Subcutaneous abdominal adipose tissue (tissue), 5 donors: ENCODE measurements around the gene P2RY2.
A peak's percentile ranks its signal among the peaks of the same experiment; 100 is the strongest.

Experiments used
- H3K27ac ChIP-seq: one replicate; pipeline ENCODE4 v1.7.0; 2013; ENCODE audit warnings: low read depth, mild to moderate bottlenecking, inconsistent platforms, low read length, moderate library complexity
- H3K27me3 ChIP-seq, 5 donors: one replicate each; pipeline ENCODE4 v1.7.0; 2013; ENCODE audit warnings: low read length in 5 of 5, inconsistent platforms in 1 of 5; ENCODE audit not compliant: control insufficient read depth in 5 of 5, insufficient read depth in 4 of 5
- H3K36me3 ChIP-seq, 5 donors: one replicate each; pipeline ENCODE4 v1.7.0; 2013; ENCODE audit warnings: low read length in 5 of 5; ENCODE audit not compliant: control insufficient read depth in 5 of 5, insufficient read depth in 5 of 5
- H3K4me1 ChIP-seq, 5 donors: one replicate each; pipeline ENCODE4 v1.7.0; 2013; ENCODE audit warnings: low read length in 5 of 5, mild to moderate bottlenecking in 3 of 5, moderate library complexity in 1 of 5; ENCODE audit not compliant: control insufficient read depth in 5 of 5, insufficient read depth in 5 of 5
- H3K4me3 ChIP-seq, 5 donors: one replicate each; pipeline ENCODE4 v1.7.0; 2013; ENCODE audit warnings: low read length in 5 of 5, low read depth in 1 of 5
- H3K9ac ChIP-seq, 5 donors: one replicate each; pipeline ENCODE4 v1.7.0; 2013; ENCODE audit warnings: low read length in 5 of 5, mild to moderate bottlenecking in 4 of 5, moderate library complexity in 3 of 5
- H3K9me3 ChIP-seq, 5 donors: one replicate each; pipeline ENCODE4 v1.7.0; 2013; ENCODE audit warnings: low read length in 5 of 5; ENCODE audit not compliant: control insufficient read depth in 5 of 5
- donor health status: healthy.
- donor health status: healthy.
- donor health status: healthy.
- donor health status: healthy.
- donor health status: healthy.

The P2RY2 gene

GRCh38 chr11:73187854-73188253, 30.2 kb upstream of the P2RY2 start:
- Histone ChIP-seq H3K27ac (no peak overlapping the region), H3K9ac (peak overlapping the region in 1 of 5 donors; percentile 10)

GRCh38 chr11:73188301-73188700, 29.8 kb upstream of the P2RY2 start:
- peaks cover 0 to 27% (median 6%) of the 10 kb centered on the region in 5 donors for H3K4me1 ChIP-seq

More at GRCh38 chr11:73187854-73188253, 30.2 kb upstream of the P2RY2 start:
- H3K4me1 ChIP-seq, result peaks cover 0 to 27% (median 6%) of the 10 kb centered on the region in 5 donors
- H3K9me3 ChIP-seq, result no peaks in the 10 kb centered on the region
- H3K4me3 ChIP-seq, result no peak overlapping the region
- H3K36me3 ChIP-seq, result no peaks in the 10 kb centered on the region
- peaks cover 0 to 5% (median 2%) of the 10 kb centered on the region in 5 donors for H3K27me3 ChIP-seq

GRCh38 chr11:73189315-73189714, 28.8 kb upstream of the P2RY2 start:
- Histone ChIP-seq H3K9ac (no peak overlapping the region), H3K4me3 (no peak overlapping the region), H3K9me3 (no peaks in the 10 kb centered on the region)

More at GRCh38 chr11:73188301-73188700, 29.8 kb upstream of the P2RY2 start:
- Histone ChIP-seq H3K9me3 (no peaks in the 10 kb centered on the region), H3K36me3 (no peaks in the 10 kb centered on the region), H3K27ac (no peak overlapping the region), H3K4me3 (no peak overlapping the region), H3K9ac (no peak overlapping the region), H3K27me3 (peaks cover 0 to 5% (median 0%) of the 10 kb centered on the region in 5 donors)

GRCh38 chr11:73189723-73190556, 28.1 kb upstream of the P2RY2 start:
- no peaks in the 10 kb centered on the region for H3K36me3 ChIP-seq
- H3K9ac ChIP-seq, result no peak overlapping the region
- H3K4me1 ChIP-seq, result peaks cover 0 to 25% (median 6%) of the 10 kb centered on the region in 5 donors
- H3K4me3 ChIP-seq, result no peak overlapping the region
- H3K27ac ChIP-seq, result no peak overlapping the region
- no peaks in the 10 kb centered on the region for H3K9me3 ChIP-seq
- H3K27me3 ChIP-seq, result peaks cover 0 to 5% (median 0%) of the 10 kb centered on the region in 5 donors

More at GRCh38 chr11:73189315-73189714, 28.8 kb upstream of the P2RY2 start:
- H3K4me1 ChIP-seq, result peaks cover 0 to 27% (median 6%) of the 10 kb centered on the region in 5 donors
- no peak overlapping the region for H3K27ac ChIP-seq
- peaks cover 0 to 5% (median 0%) of the 10 kb centered on the region in 5 donors for H3K27me3 ChIP-seq
- no peaks in the 10 kb centered on the region for H3K36me3 ChIP-seq

GRCh38 chr11:73190557-73190885, 27.6 kb upstream of the P2RY2 start:
- H3K36me3 ChIP-seq, result no peaks in the 10 kb centered on the region
- H3K9me3 ChIP-seq, result no peaks in the 10 kb centered on the region
- peaks cover 0 to 3% (median 0%) of the 10 kb centered on the region in 5 donors for H3K27me3 ChIP-seq
- H3K4me3 ChIP-seq, result no peak overlapping the region
- H3K9ac ChIP-seq, result no peak overlapping the region
- H3K4me1 ChIP-seq, result peaks cover 0 to 23% (median 6%) of the 10 kb centered on the region in 5 donors
- H3K27ac ChIP-seq, result no peak overlapping the region

GRCh38 chr11:73191151-73191550, 26.9 kb upstream of the P2RY2 start:
- Histone ChIP-seq H3K4me1 (peaks cover 0 to 19% (median 6%) of the 10 kb centered on the region in 5 donors), H3K27ac (no peak overlapping the region), H3K36me3 (no peaks in the 10 kb centered on the region), H3K9me3 (no peaks in the 10 kb centered on the region), H3K9ac (no peak overlapping the region), H3K4me3 (no peak overlapping the region), H3K27me3 (no peaks in the 10 kb centered on the region)

- Histone ChIP-seq H3K4me1 (peaks cover 0 to 17% (median 6%) of the 10 kb centered on the region in 5 donors), H3K27ac (no peak overlapping the region), H3K9ac (no peak overlapping the region), H3K36me3 (no peaks in the 10 kb centered on the region), H3K4me3 (no peak overlapping the region), H3K27me3 (no peaks in the 10 kb centered on the region), H3K9me3 (no peaks in the 10 kb centered on the region)
Measured at GRCh38 chr11:73192272-73192671, 25.8 kb upstream of the P2RY2 start.

GRCh38 chr11:73193251-73194033, 24.6 kb upstream of the P2RY2 start:
- no peak overlapping the region for H3K27ac ChIP-seq
- no peaks in the 10 kb centered on the region for H3K27me3 ChIP-seq
- H3K4me1 ChIP-seq, result peaks cover 0 to 11% (median 0%) of the 10 kb centered on the region in 5 donors
- H3K9me3 ChIP-seq, result no peaks in the 10 kb centered on the region
- H3K9ac ChIP-seq, result no peak overlapping the region
- no peak overlapping the region for H3K4me3 ChIP-seq
- no peaks in the 10 kb centered on the region for H3K36me3 ChIP-seq

GRCh38 chr11:73194034-73194507, 24.0 kb upstream of the P2RY2 start:
- H3K9ac ChIP-seq, result no peak overlapping the region
- H3K36me3 ChIP-seq, result no peaks in the 10 kb centered on the region
- H3K4me3 ChIP-seq, result no peak overlapping the region
- peaks cover 0 to 7% (median 0%) of the 10 kb centered on the region in 5 donors for H3K4me1 ChIP-seq
- H3K27me3 ChIP-seq, result no peaks in the 10 kb centered on the region
- no peaks in the 10 kb centered on the region for H3K9me3 ChIP-seq
- no peak overlapping the region for H3K27ac ChIP-seq

- no peaks in the 10 kb centered on the region for H3K36me3 ChIP-seq
- H3K4me1 ChIP-seq, result peaks cover 0 to 5% (median 0%) of the 10 kb centered on the region in 5 donors
- H3K4me3 ChIP-seq, result no peak overlapping the region
- H3K27me3 ChIP-seq, result no peaks in the 10 kb centered on the region
- H3K9ac ChIP-seq, result no peak overlapping the region
- H3K27ac ChIP-seq, result no peak overlapping the region
- H3K9me3 ChIP-seq, result no peaks in the 10 kb centered on the region
Measured at GRCh38 chr11:73194593-73194992, 23.5 kb upstream of the P2RY2 start.
